Metanephros (tissue), 1 donor: Measurements from ENCODE around the gene KCNJ11. TPM values are rescaled to one million over a fixed set of nuclear protein-coding genes. Genes with fewer than 3 reads are reported as not detected.

Experiments
- total RNA-seq: library from RNA; depleted of rRNA; stranded (reverse); fragments of >200 nt; gene quantifications from one replicate; pipeline ENCODE4 v1.2.3, GENCODE V29; 2014

KCNJ11 gene
- 17.0 TPM for total RNA-seq

DNA sequence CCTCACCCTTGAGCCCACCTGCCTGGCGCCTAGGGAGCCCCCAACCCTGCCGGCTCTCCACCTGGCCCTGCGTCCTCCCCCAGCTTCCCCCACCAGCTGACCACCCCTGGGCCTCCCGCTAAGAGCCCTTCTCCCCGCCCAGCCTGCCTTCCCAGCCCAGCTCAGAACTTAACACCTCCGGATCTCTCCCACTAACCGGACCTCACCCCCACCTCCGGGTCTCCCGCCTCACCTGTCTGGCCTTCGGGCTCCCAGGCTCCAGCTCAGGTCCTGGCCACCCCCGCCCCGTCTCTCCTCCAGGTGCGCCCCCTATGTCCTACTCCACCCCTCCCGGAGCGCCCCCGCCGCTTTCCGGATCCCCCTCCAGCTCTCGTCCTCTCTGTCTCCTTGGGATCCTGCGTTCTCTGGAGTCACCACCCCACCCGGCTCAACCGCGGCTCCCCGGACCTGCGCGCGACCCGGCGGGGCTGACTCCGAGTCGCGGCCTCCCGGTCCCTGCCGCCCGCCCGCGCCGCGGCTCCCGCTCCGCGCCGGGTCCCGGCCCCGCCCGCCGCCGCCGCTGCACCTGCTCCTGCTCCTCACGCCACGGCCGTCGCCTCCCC, at the start of gene KCNJ11:
Gene KCNJ11 (minus strand): TSS at position 51 of the 602 bp plus-strand sequence. CDS start 568 bp downstream, outside the sequence.

DNA sequence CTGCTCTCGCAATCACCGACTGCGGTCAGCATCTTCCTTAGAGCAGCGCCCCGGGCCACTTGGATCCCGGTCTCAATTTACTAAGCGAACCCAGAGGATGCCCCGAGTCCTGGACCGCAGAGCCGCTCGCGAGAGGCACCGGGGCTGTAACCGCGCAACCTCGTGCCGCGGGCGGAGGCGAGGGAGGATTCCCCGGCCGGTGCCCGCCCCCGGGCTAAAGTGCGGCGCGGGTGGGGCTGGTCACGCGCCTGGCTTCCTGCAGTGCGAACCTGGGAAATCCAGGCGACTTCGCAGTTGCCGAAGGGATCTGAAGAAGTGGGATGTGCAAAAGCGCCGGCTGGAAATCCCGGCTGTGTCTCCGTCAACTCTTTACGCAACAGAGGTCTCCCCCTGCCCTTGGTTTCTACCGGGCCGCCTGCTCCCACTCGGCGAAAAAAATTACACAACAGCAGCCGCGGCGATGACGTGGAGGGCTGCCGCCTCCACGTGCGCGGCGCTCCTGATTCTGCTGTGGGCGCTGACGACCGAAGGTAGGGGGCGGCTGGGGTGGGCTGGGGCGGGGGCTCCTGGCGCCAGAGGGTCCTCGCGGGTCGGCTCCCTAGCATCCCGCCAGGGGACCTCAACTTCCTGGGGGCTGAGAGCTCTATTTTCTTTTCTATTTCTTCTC, 36.8 kb downstream of the KCNJ11 start, which contains the start of gene NCR3LG1:
Gene NCR3LG1 (plus strand): TSS at position 291 of the 667 bp plus-strand sequence. CDS start 170 bp downstream, at position 461.

Other genes starting within 250 kb of the KCNJ11 start
- 60.8 TPM for gene PIK3C2A, start 180.7 kb downstream of the KCNJ11 start, total RNA-seq
- 25.5 TPM for gene NUCB2, start 111.9 kb downstream of the KCNJ11 start, total RNA-seq
- gene NCR3LG1, start 36.9 kb downstream of the KCNJ11 start, total RNA-seq, result 1.8 TPM
- gene ABCC8, start 88.2 kb upstream of the KCNJ11 start, total RNA-seq, result 4.5 TPM
- 28.3 TPM for gene USH1C, start 155.8 kb upstream of the KCNJ11 start, total RNA-seq
- gene OTOG, start 158.6 kb upstream of the KCNJ11 start, total RNA-seq, result 0.23 TPM